HG02623 (cell line): ENCODE data around the gene FOCAD.

Experiments
- ATAC-seq: cut with Tn5 transposase; IDR thresholded peaks from one replicate; pipeline ENCODE4 v1.9.1; 2021; ENCODE audit warnings: moderate library complexity; ENCODE audit not compliant: unreplicated experiment

FOCAD gene

GRCh38 chr9:20786807-20787206 is 102.7 kb downstream of the FOCAD start:
- no peak for ATAC-seq

GRCh38 chr9:20788526-20789451 is 104.7 kb downstream of the FOCAD start:
- no peak for ATAC-seq

- no peak for ATAC-seq
Observed at GRCh38 chr9:20790721-20791120, 106.7 kb downstream of the FOCAD start.

GRCh38 chr9:20791682-20792081 is 107.6 kb downstream of the FOCAD start:
- no peak for ATAC-seq

- ATAC-seq: no peak
Observed at GRCh38 chr9:20804489-20805250, 120.6 kb downstream of the FOCAD start.

- no peak for ATAC-seq
Observed at GRCh38 chr9:20805766-20806165, 121.7 kb downstream of the FOCAD start.

- no peak for ATAC-seq
Observed at GRCh38 chr9:20808002-20808401, 123.9 kb downstream of the FOCAD start.

GRCh38 chr9:20811872-20812271 is 127.8 kb downstream of the FOCAD start:
- ATAC-seq: no peak

- ATAC-seq: no peak
Observed at GRCh38 chr9:20815923-20816703, 132.1 kb downstream of the FOCAD start.

GRCh38 chr9:20823051-20823450 is 139.0 kb downstream of the FOCAD start:
- no peak for ATAC-seq

- ATAC-seq: no peak
Observed at GRCh38 chr9:20831028-20831427, 147.0 kb downstream of the FOCAD start.

GRCh38 chr9:20832775-20833174 is 148.7 kb downstream of the FOCAD start:
- ATAC-seq: no peak

GRCh38 chr9:20835377-20836286 is 151.6 kb downstream of the FOCAD start:
- ATAC-seq: no peak

GRCh38 chr9:20837166-20837565 is 153.1 kb downstream of the FOCAD start:
- no peak for ATAC-seq

GRCh38 chr9:20838218-20838617 is 154.2 kb downstream of the FOCAD start:
- no peak for ATAC-seq

- ATAC-seq: no peak
Observed at GRCh38 chr9:20844916-20845315, 160.9 kb downstream of the FOCAD start.

- ATAC-seq: no peak
Observed at GRCh38 chr9:20848490-20848889, 164.4 kb downstream of the FOCAD start.

GRCh38 chr9:20853866-20854265 is 169.8 kb downstream of the FOCAD start:
- ATAC-seq: no peak

- no peak for ATAC-seq
Observed at GRCh38 chr9:20854444-20854843, 170.4 kb downstream of the FOCAD start.

- ATAC-seq: no peak
Observed at GRCh38 chr9:20863945-20864344, 179.9 kb downstream of the FOCAD start.
